Neuronal stem cell (in vitro differentiated cells): Measurements from ENCODE around the gene FAM98C.
A peak's percentile ranks its signal among the peaks of the same experiment; 100 is the strongest.

ENCODE experiments used
- DNase-seq: peaks from one replicate; pipeline ENCODE4 v3.0.0-alpha.2; 2013; ENCODE audit warnings: low spot score
- H2AFZ ChIP-seq: one replicate; pipeline ENCODE4 v1.6.1; 2013; ENCODE audit warnings: mild to moderate bottlenecking, low read length, inconsistent platforms
- H2AK5ac ChIP-seq: 2 replicates; pipeline ENCODE4 v1.6.1; 2013; ENCODE audit warnings: low read depth, mild to moderate bottlenecking, inconsistent platforms, low read length, moderate library complexity, mixed read lengths
- H2BK120ac ChIP-seq: 2 replicates; pipeline ENCODE4 v1.6.1; 2013; ENCODE audit warnings: low read depth, mild to moderate bottlenecking, inconsistent platforms, low read length, moderate library complexity, mixed read lengths
- H2BK12ac ChIP-seq: one replicate; pipeline ENCODE4 v1.6.1; 2013; ENCODE audit warnings: low read length, inconsistent platforms
- H2BK15ac ChIP-seq: 2 replicates; pipeline ENCODE4 v1.6.1; 2013; ENCODE audit warnings: mild to moderate bottlenecking, low read length, inconsistent platforms, mixed read lengths
- H2BK5ac ChIP-seq: one replicate; pipeline ENCODE4 v1.6.1; 2013; ENCODE audit warnings: inconsistent platforms, mild to moderate bottlenecking, low read length, moderate library complexity
- H3K14ac ChIP-seq: one replicate; pipeline ENCODE4 v1.6.1; 2013; ENCODE audit warnings: low read length, inconsistent platforms
- H3K18ac ChIP-seq: 2 replicates; pipeline ENCODE4 v1.6.1; 2013; ENCODE audit warnings: low read length, inconsistent platforms
- H3K23ac ChIP-seq: 2 replicates; pipeline ENCODE4 v1.6.1; 2013; ENCODE audit warnings: low read depth, mild to moderate bottlenecking, mixed read lengths, low read length, inconsistent platforms; ENCODE audit not compliant: poor library complexity
- H3K27ac ChIP-seq: replicated peaks from 3 replicates; pipeline ENCODE4 v1.5.1; 2013; ENCODE audit warnings: low read length, inconsistent platforms
- H3K27me3 ChIP-seq, 3 experiments: 2 replicates each; pipeline ENCODE4 v1.6.1; 2013; ENCODE audit warnings: low read length in 3 of 3, mild to moderate bottlenecking in 2 of 3, inconsistent platforms in 1 of 3, low read depth in 1 of 3, mixed read lengths in 1 of 3, moderate library complexity in 1 of 3; ENCODE audit not compliant: control insufficient read depth in 3 of 3, insufficient read depth in 3 of 3
- H3K36me3 ChIP-seq, 2 donors: replicated peaks in 1 of 2; 2 replicates each; pipeline ENCODE4 v1.6.1; 2013; ENCODE audit warnings: low read length in 2 of 2; ENCODE audit not compliant: control insufficient read depth in 2 of 2, insufficient read depth in 2 of 2
- H3K4ac ChIP-seq: 2 replicates; pipeline ENCODE4 v1.6.1; 2013; ENCODE audit warnings: inconsistent platforms, mild to moderate bottlenecking, low read length, moderate library complexity
- H3K4me1 ChIP-seq, 2 donors: 1 replicate in 1 of 2; 2 replicates in 1 of 2; pipeline ENCODE4 v1.6.1; 2013; ENCODE audit warnings: low read length in 2 of 2, low read depth in 1 of 2; ENCODE audit not compliant: control insufficient read depth in 2 of 2, insufficient read depth in 1 of 2
- H3K4me2 ChIP-seq: one replicate; pipeline ENCODE4 v1.6.1; 2013; ENCODE audit warnings: mild to moderate bottlenecking, low read length, inconsistent platforms; ENCODE audit not compliant: insufficient read depth, poor library complexity, severe bottlenecking
- H3K4me3 ChIP-seq, 2 donors: 2 replicates each; pipeline ENCODE4 v1.5.1; 2013; ENCODE audit warnings: low read length in 2 of 2, mild to moderate bottlenecking in 2 of 2, inconsistent platforms in 1 of 2, moderate library complexity in 1 of 2
- H3K79me1 ChIP-seq: one replicate; pipeline ENCODE4 v1.6.1; 2013; ENCODE audit warnings: low read depth, mild to moderate bottlenecking, inconsistent platforms, low read length, moderate library complexity
- H3K9ac ChIP-seq: one replicate; pipeline ENCODE4 v1.6.1; 2013; ENCODE audit warnings: mild to moderate bottlenecking, low read depth, low read length, inconsistent platforms; ENCODE audit not compliant: poor library complexity
- H3K9me3 ChIP-seq, 2 donors: replicated peaks in 1 of 2; 2 replicates each; pipeline versions ENCODE3 to v1.6.1; 2013; ENCODE audit warnings: low read length in 2 of 2, mild to moderate bottlenecking in 2 of 2, inconsistent platforms in 1 of 2, low read depth in 1 of 2, mixed read lengths in 1 of 2, moderate library complexity in 1 of 2; ENCODE audit not compliant: control insufficient read depth in 2 of 2, insufficient read depth in 1 of 2
- H4K8ac ChIP-seq: one replicate; pipeline ENCODE4 v1.6.1; 2013; ENCODE audit warnings: low read depth, mild to moderate bottlenecking, inconsistent platforms, low read length, moderate library complexity
- H4K91ac ChIP-seq: one replicate; pipeline ENCODE4 v1.6.1; 2013; ENCODE audit warnings: low read length, low read depth, mild to moderate bottlenecking, inconsistent platforms; ENCODE audit not compliant: poor library complexity
- WGBS, 2 donors: extraction: QIAGEN DNeasy Blood & Tissue Kit; methylation state at CpG; one replicate each; pipeline ENCODE4 v1.1.7; 2013; ENCODE audit warnings: missing lambda C conversion rate in 2 of 2, mixed read lengths in 1 of 2; ENCODE audit not compliant: insufficient read length in 2 of 2, insufficient replicate concordance in 1 of 2; ENCODE audit errors: extremely low coverage in 2 of 2; 5-methylcytosine and 5-hydroxymethylcytosine counted together

FAM98C gene

GRCh38 chr19:38420935-38421334 lies 18.0 kb downstream of the FAM98C start:
- peak overlapping the region; percentile 87 for H3K14ac ChIP-seq
- no peak overlapping the region for H2BK120ac ChIP-seq
- H3K4me2 ChIP-seq = no peak overlapping the region
- H4K8ac ChIP-seq = no peak overlapping the region
- no peak overlapping the region for H3K18ac ChIP-seq
- no peaks in the 10 kb centered on the region for H3K9me3 ChIP-seq
- peaks cover 0 to 8% of the 10 kb centered on the region in 2 donors for H3K4me1 ChIP-seq
- H3K23ac ChIP-seq = peak overlapping the region; percentile 83
- no peaks in the 10 kb centered on the region for H3K36me3 ChIP-seq
- H2AK5ac ChIP-seq = peak overlapping the region; percentile 84
- no peaks in the 10 kb centered on the region for H3K79me1 ChIP-seq
- H3K4me3 ChIP-seq = peak overlapping the region in 1 of 2 donors; percentile 18
- no peak overlapping the region for H2BK15ac ChIP-seq
- no peak overlapping the region for H3K4ac ChIP-seq
- no peak overlapping the region for H3K27ac ChIP-seq
- peaks cover 0 to 49% (median 7%) of the 10 kb centered on the region in 3 experiments for H3K27me3 ChIP-seq
- peak overlapping the region; percentile 76 for H3K9ac ChIP-seq
- no CpG with 5 or more reads among the region's 9 CpGs for WGBS, 2 donors
- H4K91ac ChIP-seq = no peak overlapping the region
- DNase-seq = no peak
- peak overlapping the region; percentile 13 for H2BK5ac ChIP-seq
- no peak overlapping the region for H2BK12ac ChIP-seq
- H2AFZ ChIP-seq = no peak overlapping the region

GRCh38 chr19:38421856-38422255 lies 19.0 kb downstream of the FAM98C start:
- H3K36me3 ChIP-seq = no peaks in the 10 kb centered on the region
- H2BK15ac ChIP-seq = peak overlapping the region; percentile 78
- WGBS, 2 donors = no CpG with 5 or more reads among the region's 14 CpGs
- H2AK5ac ChIP-seq = no peak overlapping the region
- no peak overlapping the region for H3K14ac ChIP-seq
- no peak overlapping the region for H3K4ac ChIP-seq
- H3K27ac ChIP-seq = no peak overlapping the region
- H2BK120ac ChIP-seq = no peak overlapping the region
- H3K27me3 ChIP-seq = peaks cover 0 to 45% (median 7%) of the 10 kb centered on the region in 3 experiments
- no peak overlapping the region for H4K8ac ChIP-seq
- no peaks in the 10 kb centered on the region for H3K79me1 ChIP-seq
- H3K9me3 ChIP-seq = no peaks in the 10 kb centered on the region
- no peak overlapping the region for H2AFZ ChIP-seq
- no peak overlapping the region for H3K4me3 ChIP-seq
- no peak overlapping the region for H3K9ac ChIP-seq
- peaks cover 0 to 8% of the 10 kb centered on the region in 2 donors for H3K4me1 ChIP-seq
- H2BK12ac ChIP-seq = no peak overlapping the region
- H3K23ac ChIP-seq = no peak overlapping the region
- H3K18ac ChIP-seq = no peak overlapping the region
- H3K4me2 ChIP-seq = no peak overlapping the region
- no peak for DNase-seq
- H4K91ac ChIP-seq = no peak overlapping the region
- peak overlapping the region; percentile 22 for H2BK5ac ChIP-seq

- H3K9ac ChIP-seq = no peak overlapping the region
- H3K4me2 ChIP-seq = no peak overlapping the region
- no peaks in the 10 kb centered on the region for H3K79me1 ChIP-seq
- no peak overlapping the region for H2BK15ac ChIP-seq
- H3K4me3 ChIP-seq = no peak overlapping the region
- H3K18ac ChIP-seq = no peak overlapping the region
- H3K9me3 ChIP-seq = no peaks in the 10 kb centered on the region
- no peak overlapping the region for H4K8ac ChIP-seq
- H3K4me1 ChIP-seq = peaks cover 0 to 8% of the 10 kb centered on the region in 2 donors
- H2AK5ac ChIP-seq = no peak overlapping the region
- H3K4ac ChIP-seq = no peak overlapping the region
- no peak overlapping the region for H2AFZ ChIP-seq
- no peak overlapping the region for H3K14ac ChIP-seq
- H3K23ac ChIP-seq = no peak overlapping the region
- WGBS, 2 donors = no CpG with 5 or more reads among the region's 7 CpGs
- no peak overlapping the region for H4K91ac ChIP-seq
- no peaks in the 10 kb centered on the region for H3K36me3 ChIP-seq
- H3K27me3 ChIP-seq = peaks cover 0 to 39% (median 5%) of the 10 kb centered on the region in 3 experiments
- H2BK120ac ChIP-seq = no peak overlapping the region
- no peak overlapping the region for H2BK5ac ChIP-seq
- no peak overlapping the region for H2BK12ac ChIP-seq
- H3K27ac ChIP-seq = no peak overlapping the region
- no peak for DNase-seq
These were observed 19.5 kb downstream of the FAM98C start for GRCh38 chr19:38422438-38422837.

GRCh38 chr19:38424272-38424671 lies 21.4 kb downstream of the FAM98C start:
- no CpG with 5 or more reads among the region's 5 CpGs for WGBS, 2 donors
- Histone ChIP-seq H2AFZ (no peak overlapping the region), H3K23ac (no peak overlapping the region), H3K79me1 (no peaks in the 10 kb centered on the region), H3K4ac (no peak overlapping the region), H3K4me1 (peaks cover 0 to 2% of the 10 kb centered on the region in 2 donors), H4K8ac (no peak overlapping the region), H2BK120ac (no peak overlapping the region), H2BK5ac (no peak overlapping the region), H3K27ac (no peak overlapping the region), H3K18ac (no peak overlapping the region), H3K9ac (no peak overlapping the region), H3K36me3 (no peaks in the 10 kb centered on the region), H3K4me3 (no peak overlapping the region), H2BK12ac (no peak overlapping the region), H3K14ac (no peak overlapping the region), H2AK5ac (no peak overlapping the region), H4K91ac (no peak overlapping the region), H3K4me2 (no peak overlapping the region), H2BK15ac (no peak overlapping the region), H3K27me3 (peaks cover 0 to 22% (median 0%) of the 10 kb centered on the region in 3 experiments), H3K9me3 (no peaks in the 10 kb centered on the region)
- no peak for DNase-seq
